ENCODE measurements around the gene PARVA.

PARVA gene

DNA sequence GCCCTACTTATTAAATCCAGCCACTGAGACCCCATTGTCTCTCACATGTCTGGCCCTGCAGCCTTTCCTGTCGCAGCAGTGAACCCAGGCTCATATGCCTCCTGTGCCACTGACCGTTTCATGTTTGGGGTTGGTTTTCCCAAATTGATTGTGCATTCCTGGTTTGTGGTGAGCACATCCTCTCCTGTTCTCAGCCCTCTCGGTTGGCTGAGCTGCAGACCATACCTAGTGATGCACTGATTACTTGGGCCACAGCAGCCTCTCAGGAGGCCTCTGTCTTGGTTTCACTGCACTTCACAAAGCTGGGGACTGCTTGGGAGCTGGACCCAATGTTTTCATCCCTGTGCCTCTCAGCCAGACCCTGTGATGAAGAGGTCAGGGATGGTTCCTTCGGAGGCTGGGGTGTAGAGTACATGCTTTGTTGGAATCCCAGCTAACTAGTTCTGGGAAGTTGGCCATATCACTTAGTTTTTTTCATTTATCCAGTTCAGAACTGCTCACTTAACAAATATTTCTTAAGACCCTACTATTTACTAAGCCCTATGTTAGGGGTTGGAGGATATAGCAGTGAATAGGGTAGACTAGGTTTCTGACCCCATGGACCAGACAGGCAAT lies 30.9 kb downstream of the PARVA start:
- DNase-seq, result no peak

- DNase-seq, result no peak
These were observed 32.2 kb downstream of the PARVA start for GRCh38 chr11:12409621-12410005.

GRCh38 chr11:12410006-12410728 lies 32.8 kb downstream of the PARVA start:
- DNase-seq, result no peak

GRCh38 chr11:12411393-12411792 lies 34.0 kb downstream of the PARVA start:
- no peak for DNase-seq

DNA sequence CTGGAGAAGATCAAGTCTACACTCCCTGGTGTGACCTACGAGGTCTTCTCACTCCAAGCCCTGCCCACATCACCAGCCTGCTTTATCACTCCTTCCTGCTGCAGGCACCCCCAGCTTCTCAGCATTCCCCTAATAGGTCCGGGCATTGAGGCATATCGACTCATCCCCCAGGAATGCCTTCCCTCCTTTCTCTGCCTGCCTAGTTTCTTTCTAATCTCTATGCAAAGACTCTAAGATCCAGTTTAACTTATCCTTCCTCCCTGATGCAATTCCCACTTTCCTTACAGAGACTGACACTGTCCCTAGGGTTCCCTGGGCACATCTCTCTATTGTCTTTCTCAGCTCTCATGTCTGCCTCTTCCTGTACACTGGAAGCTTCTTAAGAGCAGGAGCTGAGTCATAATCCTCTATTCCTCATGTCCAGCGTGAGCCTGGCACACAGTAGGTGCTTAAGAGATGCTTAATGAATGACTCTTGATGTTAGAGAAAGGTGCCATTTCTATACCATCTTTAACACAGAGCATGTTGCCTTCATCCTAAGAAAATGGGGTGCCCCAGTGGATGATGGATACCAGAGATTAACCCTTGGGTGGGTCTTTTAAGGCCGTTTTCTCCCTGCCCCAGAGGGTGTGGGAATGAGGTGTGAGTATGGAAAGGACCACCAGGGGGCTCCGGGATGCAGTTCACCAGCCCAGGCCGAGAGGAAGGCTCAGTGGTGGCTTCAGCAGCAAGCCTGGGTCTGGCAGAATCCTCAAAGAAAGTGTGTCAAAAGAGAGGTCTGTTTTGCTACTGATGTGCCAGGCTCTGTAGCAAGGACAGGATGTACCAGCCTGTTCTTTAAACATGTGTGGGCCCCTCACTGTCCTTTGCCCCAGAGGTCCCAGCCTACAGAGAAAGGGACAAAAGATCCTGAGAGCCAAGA lies 34.7 kb downstream of the PARVA start:
- DNase-seq, result peak in 1 of 2 donors; percentile 20

DNA sequence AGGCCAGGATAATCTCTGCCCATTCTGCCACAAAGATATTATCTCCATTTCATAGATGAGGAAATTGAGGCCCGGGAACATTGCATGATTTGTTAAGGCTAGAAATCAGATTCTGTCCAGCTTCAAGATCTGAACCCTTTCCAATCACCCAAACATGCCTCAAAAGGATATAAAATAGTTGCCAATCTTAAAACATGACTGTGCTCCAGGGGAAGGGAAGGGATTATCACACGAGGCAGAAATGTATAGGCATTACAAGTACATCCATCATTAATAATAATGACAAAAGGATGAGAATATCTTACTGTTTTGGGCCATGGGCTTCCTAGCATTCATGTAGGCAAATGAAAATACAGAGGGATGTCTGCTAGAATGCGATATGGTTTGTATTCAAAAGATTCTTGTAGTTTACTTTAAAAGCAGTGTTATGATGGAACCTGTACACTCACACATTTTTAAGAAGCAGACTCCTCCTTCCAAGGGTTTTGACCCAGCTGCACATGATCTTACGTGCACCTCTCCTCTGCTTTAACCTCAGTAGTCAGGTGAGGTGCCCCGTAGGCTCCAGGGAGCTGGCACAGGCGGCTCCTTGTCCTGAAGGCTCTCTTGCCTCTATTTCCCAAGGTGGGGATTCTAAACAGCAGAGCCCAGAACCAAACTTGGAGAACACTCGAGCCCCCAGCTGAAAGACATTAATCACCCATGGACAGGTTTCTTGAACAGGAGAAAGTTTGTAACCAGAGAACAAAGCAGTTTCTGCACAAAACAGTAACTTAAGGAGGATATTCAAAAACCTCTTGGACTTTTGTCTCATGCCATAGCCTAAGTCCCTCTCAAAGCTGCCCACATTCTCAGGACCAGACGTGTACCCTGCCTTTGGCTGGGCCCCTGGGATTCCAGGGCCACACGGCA lies 36.0 kb downstream of the PARVA start:
- DNase-seq, result no peak

DNA sequence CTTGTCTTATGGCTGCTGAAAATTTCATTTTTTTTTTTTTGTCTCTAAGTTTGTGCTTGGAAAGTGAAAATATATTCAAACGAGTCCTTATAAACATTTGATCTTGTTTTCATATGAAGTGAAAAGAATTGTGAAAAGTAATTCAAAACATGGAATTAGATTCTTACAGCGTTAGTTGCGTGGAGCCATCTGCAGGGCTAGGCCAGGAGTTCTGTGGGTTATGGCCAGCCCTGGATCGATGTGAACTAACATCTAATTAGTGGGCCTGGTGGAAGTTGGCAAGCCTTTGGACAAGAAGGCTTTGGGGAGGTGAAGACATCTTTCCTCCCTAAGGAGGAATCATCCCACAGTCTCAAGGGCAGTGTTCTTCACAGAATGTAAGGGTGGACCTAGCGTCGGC lies 37.2 kb downstream of the PARVA start:
- no peak for DNase-seq

DNA sequence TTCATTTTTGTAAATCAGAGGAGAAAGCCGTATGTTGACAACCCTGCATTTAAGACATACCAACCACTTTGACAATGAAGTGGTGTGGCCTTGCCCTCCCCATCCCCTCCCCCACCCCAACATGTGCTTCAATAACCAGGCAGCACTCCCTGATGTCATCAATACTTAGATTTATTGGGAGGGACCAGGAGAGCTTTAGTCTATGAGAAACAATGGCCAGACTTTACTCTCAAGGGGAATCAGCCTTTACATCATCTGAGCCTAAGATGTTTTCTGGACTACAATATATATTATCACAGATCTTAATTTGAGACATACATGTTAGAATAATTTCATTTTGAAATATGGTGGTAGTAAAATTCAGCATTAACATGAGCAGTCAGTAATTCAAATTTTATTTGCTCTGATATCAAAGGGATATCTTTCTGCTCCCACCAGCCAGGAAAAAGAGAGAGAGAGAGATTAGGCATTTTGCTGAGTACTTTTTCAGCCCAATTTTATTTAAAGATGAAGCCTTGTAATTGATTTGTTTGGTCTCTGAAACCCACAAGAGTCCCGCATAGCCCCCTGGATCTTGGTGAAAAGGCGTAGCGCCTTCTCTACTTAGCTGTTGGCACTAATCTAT lies 38.1 kb downstream of the PARVA start:
- DNase-seq, result no peak

- DNase-seq, result no peak
These were observed 39.2 kb downstream of the PARVA start for GRCh38 chr11:12416552-12416951.

- peak in 1 of 2 donors; percentile 6 for DNase-seq
These were observed 40.6 kb downstream of the PARVA start for GRCh38 chr11:12417691-12418611.

DNA sequence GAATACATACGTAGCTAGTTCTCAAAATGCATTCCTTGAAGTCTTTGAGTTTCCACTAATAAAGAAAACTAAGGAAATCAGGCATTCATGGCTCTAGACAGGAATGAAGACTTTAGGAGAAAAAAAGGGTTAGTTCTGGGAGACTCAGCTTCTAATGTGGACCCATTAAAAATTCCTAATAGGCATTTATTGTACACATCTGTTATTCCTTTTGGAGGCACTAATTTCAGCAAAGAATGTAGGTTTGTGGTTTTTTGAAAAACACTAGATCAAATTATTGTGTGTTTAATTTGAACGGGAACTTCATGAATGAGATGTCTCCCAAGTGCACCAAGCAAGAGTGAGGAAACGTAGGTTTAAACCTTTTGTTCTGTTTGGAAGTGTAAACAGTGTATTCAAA lies 42.7 kb downstream of the PARVA start:
- DNase-seq, result no peak

DNA sequence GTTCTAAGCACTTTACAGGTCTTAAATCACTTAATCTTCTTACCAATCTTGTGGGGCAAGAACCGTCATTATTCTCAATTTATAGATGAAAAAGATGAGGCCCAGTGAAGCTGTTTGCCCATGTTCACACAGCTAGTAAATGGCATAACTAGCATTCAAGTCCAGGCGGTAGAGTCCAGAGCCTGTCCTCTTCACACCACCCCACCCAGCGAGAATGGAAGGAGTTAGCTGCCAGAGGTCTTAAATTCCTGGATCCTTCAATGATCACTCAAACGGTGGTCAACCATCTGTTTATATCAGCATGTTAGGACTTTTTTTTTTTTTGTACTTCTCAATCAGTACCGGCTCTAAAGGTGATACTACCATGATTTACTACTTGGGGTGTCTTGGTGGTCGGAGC lies 43.3 kb downstream of the PARVA start:
- DNase-seq, result no peak

GRCh38 chr11:12421386-12421785 lies 44.0 kb downstream of the PARVA start:
- DNase-seq, result no peak

DNA sequence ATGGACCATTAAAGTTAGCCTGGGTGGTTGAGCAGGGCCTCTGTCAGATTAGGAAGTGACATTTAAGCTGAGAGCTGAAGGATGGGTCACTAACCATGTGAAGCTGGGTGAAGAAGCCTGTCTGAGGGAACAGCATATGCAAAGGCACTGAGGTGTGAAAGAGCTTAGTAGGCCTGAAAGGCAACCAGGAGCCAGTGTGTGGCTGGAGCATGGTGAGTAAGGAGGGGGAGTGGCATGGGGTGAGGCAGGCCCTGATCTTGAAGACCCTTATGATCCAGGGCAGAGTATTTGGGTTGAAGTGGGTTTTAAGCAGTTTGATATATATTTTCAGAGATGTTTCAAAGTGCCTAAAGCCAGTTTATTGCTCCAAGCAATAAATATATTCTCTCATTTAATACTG lies 48.8 kb downstream of the PARVA start:
- DNase-seq, result no peak

DNA sequence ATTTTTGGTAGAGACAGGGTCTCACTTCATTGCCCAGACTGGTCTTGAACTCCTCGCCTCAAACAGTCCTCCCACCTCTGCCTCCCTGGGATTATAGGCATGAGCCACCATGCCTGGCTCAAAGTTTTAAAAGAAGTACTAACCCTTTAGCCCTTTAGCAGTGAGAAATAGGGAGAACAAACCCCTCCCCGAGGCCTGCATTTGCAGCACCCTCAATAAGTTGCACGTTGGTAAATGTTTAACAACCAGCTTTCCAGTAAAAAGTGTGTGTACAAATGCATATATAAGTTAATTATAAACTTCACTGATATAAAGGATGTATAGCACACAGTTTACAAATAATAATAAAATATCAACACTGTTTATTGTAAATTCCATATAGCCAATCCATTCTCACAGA lies 51.8 kb downstream of the PARVA start:
- no peak for DNase-seq

DNA sequence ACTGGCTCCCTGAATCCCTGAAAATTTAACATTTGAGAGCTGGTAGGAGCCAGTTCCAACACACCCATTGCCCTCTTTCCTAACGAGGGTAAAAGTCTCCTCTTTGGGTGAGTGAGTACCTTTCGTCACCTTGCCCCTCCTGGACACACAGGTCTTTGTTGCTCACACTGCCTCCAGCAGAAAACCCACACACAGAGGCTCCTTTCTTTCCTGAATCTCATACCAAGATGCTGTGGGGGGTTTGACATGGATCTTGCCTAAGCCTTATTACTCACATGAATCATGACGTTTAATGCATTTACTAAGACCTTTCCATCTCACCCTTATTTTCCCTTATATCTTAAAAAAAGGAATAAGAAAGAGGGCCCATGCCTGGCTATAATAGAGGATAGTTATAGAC lies 53.0 kb downstream of the PARVA start:
- no peak for DNase-seq

GRCh38 chr11:12430954-12431595 lies 53.7 kb downstream of the PARVA start:
- DNase-seq, result no peak

GRCh38 chr11:12432507-12432906 lies 55.1 kb downstream of the PARVA start:
- no peak for DNase-seq

DNA sequence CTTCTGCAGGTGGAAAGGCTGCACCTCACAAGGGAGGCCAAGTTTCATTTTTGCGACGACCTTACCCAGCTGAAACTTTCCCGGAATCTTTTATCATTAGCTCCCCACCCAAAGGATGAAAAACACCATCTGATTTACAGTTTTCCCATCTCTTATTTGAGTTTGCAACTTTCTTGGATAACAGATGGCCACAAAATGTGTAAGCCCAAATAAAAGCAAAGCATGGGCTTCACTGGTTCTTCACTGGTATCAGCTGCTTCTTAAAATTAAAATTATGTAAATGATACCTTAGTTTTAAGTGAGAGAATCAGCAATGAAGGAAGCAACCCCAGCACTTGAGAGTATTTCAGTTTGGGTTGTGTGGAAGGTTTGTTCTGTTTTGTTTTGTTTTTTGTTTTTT lies 55.8 kb downstream of the PARVA start:
- DNase-seq, result no peak

DNA sequence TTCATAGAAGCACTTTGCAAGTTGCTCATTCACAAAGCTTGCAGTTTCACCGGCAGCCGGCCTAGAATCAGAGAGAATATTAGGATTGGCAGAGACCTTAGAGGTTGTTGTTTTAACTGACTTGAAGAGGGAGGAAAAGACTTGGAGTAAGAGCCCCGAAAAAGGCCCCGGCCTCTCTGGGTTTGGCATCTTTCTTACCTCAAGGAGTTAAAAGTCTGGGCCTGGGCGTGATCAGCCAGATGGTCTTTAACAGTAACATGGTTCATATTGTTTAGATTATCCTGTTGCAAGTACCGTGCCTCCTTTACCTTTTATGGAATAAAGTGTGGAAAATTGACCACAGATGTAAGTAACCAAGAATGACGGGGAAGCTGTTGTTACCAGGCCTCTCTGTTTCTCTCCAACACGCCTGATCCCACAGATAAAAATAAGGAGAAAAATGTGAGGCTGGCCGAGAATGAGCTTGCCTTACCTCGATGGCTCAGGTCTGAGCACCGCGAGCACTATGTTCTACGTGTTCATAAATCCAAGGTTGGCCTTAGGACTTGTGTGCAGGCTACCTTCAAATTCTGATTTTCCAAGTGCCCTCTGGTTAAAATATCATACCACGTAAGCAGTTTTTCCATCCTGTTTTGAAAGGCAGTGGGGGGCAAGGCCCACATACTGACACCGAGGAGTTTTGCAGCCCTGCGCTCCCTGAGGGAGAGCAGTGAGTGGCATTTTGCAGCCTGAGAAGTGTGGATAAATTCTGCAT lies 56.4 kb downstream of the PARVA start:
- DNase-seq, result no peak

All from inflammatory macrophage (primary cell).